PFSK-1 (cell line): ENCODE data around the gene ABCC4.

Experiments used
- FOXP2 ChIP-seq: optimal IDR thresholded peaks from 2 replicates; pipeline ENCODE3; 2011; ENCODE audit warnings: borderline replicate concordance, control low read depth, inconsistent platforms; ENCODE audit not compliant: insufficient read depth; ENCODE audit errors: extremely low read length, extremely low read depth
- POLR2AphosphoS5 ChIP-seq: IDR thresholded peaks from 2 replicates; pipeline ENCODE4 v1.6.1; 2012; ENCODE audit warnings: low read depth, mild to moderate bottlenecking, control low read depth, low read length, moderate library complexity
- REST ChIP-seq, 2 experiments: IDR thresholded peaks; 2 replicates each; pipeline versions ENCODE4 v1.6.1 to v1.8.0; 2011 to 2012; ENCODE audit warnings: low read depth in 2 of 2, low read length in 2 of 2, control low read depth in 1 of 2, inconsistent platforms in 1 of 2, mild to moderate bottlenecking in 1 of 2, moderate library complexity in 1 of 2; ENCODE audit not compliant: insufficient read depth in 1 of 2
- SIN3A ChIP-seq: IDR thresholded peaks from 2 replicates; pipeline ENCODE4 v1.6.1; 2012; ENCODE audit warnings: mild to moderate bottlenecking, low read length, moderate library complexity, borderline replicate concordance; ENCODE audit not compliant: insufficient read depth
- TAF1 ChIP-seq: IDR thresholded peaks from 2 replicates; pipeline ENCODE4 v1.6.1; 2012; ENCODE audit warnings: low read length, control low read depth, borderline replicate concordance; ENCODE audit not compliant: insufficient read depth

Gene ABCC4

GRCh38 chr13:95201814-95202651 is 99.2 kb downstream of the ABCC4 start:
- TF ChIP-seq TAF1 = no peak
- TF ChIP-seq REST (IDR thresholded peaks at IDR 0.05; ENCODE audit: insufficient read depth in 1 of 2, low read depth in 2 of 2, low read length in 2 of 2) = no peak
- no peak for TF ChIP-seq SIN3A
- TF ChIP-seq FOXP2 = no peak

- TF ChIP-seq POLR2AphosphoS5 = no peak
- no peak for TF ChIP-seq TAF1
These were observed 101.4 kb downstream of the ABCC4 start for GRCh38 chr13:95199896-95200295.

- TF ChIP-seq POLR2AphosphoS5 (no peak), SIN3A (no peak), TAF1 (no peak), FOXP2 (no peak), REST (IDR thresholded peaks at IDR 0.05; ENCODE audit: insufficient read depth in 1 of 2, low read depth in 2 of 2, low read length in 2 of 2) (no peak)
These were observed 103.7 kb downstream of the ABCC4 start for GRCh38 chr13:95197548-95197947.

GRCh38 chr13:95195146-95195545 is 106.1 kb downstream of the ABCC4 start:
- no peak for TF ChIP-seq SIN3A
- TF ChIP-seq FOXP2 = no peak
- no peak for TF ChIP-seq POLR2AphosphoS5
- no peak for TF ChIP-seq TAF1
- TF ChIP-seq REST (IDR thresholded peaks at IDR 0.05; ENCODE audit: insufficient read depth in 1 of 2, low read depth in 2 of 2, low read length in 2 of 2) = no peak

GRCh38 chr13:95193509-95194230 is 107.6 kb downstream of the ABCC4 start:
- TF ChIP-seq TAF1 (no peak), FOXP2 (no peak), REST (IDR thresholded peaks at IDR 0.05; ENCODE audit: insufficient read depth in 1 of 2, low read depth in 2 of 2, low read length in 2 of 2) (no peak), SIN3A (no peak), POLR2AphosphoS5 (no peak)
